BLaER1 (cell line): ENCODE measurements around the gene PPFIBP2.

Experiments used
- H3K27ac ChIP-seq: shearing (Covaris generic); formaldehyde crosslinking; 2 replicates; pipeline ENCODE4 v1.8.1; 2022
- H3K27me3 ChIP-seq: shearing (Covaris generic); formaldehyde crosslinking; 2 replicates; pipeline ENCODE4 v1.8.1; 2022
- H3K36me3 ChIP-seq: shearing (Covaris generic); formaldehyde crosslinking; 2 replicates; pipeline ENCODE4 v1.8.1; 2022
- H3K4me1 ChIP-seq: shearing (Covaris generic); formaldehyde crosslinking; 2 replicates; pipeline ENCODE4 v1.8.1; 2022
- H3K4me2 ChIP-seq: shearing (Covaris generic); formaldehyde crosslinking; 2 replicates; pipeline ENCODE4 v1.8.1; 2022
- H3K4me3 ChIP-seq: shearing (Covaris generic); formaldehyde crosslinking; 2 replicates; pipeline ENCODE4 v1.8.1; 2022
- H3K9ac ChIP-seq: shearing (Covaris generic); formaldehyde crosslinking; 2 replicates; pipeline ENCODE4 v1.8.1; 2022
- H3K9me3 ChIP-seq: shearing (Covaris generic); formaldehyde crosslinking; 2 replicates; pipeline ENCODE4 v1.8.1; 2022
- H4K20me1 ChIP-seq: shearing (Covaris generic); formaldehyde crosslinking; 2 replicates; pipeline ENCODE4 v1.8.1; 2022
- Cebpa-rat ChIP-seq: shearing (Covaris generic); IDR thresholded peaks from 2 replicates; pipeline ENCODE4 v1.8.1; 2022

The PPFIBP2 gene

DNA sequence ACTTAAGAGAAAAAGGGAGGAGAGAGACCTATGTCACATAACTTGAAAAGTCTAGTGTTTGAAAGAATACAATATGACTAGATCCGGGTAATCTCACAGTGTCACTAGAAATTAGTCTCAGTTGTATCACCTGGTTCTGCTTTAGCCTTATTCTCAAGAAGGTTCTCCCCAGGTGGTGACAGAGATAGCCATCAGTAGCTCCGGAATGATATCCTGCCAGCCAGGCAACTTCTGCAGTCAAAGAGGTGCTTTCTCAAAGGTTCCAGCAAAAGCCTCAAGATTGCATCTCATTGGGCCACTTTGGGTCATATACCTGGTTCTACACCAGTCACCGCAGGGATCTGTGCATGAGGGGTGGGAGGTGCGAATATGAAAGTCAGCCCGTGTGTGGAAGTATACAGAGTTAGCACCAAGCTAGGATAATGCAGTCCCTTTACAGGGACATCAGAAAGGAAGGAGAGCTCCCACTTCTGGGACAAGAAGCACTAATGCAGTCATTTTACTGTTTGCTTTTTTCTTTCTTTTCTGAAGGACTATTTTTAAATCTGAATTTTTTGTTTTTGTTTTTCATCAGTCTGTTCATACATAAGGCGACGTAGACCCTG lies 98.4 kb downstream of the PPFIBP2 start:
- Histone ChIP-seq H4K20me1 (0 out of 2 replicates have a peak, but pooled peaks cover 4% of the 10 kb centered on the region), H3K9me3 (no peaks in the 10 kb centered on the region), H3K4me3 (no peak overlapping the region), H3K36me3 (peaks cover 10% of the 10 kb centered on the region; the same call in 1 of the 2 replicates), H3K9ac (no peak overlapping the region), H3K27ac (no peak overlapping the region), H3K27me3 (no peaks in the 10 kb centered on the region), H3K4me1 (no peaks in the 10 kb centered on the region), H3K4me2 (no peak overlapping the region)
- no peak for TF ChIP-seq Cebpa-rat

DNA sequence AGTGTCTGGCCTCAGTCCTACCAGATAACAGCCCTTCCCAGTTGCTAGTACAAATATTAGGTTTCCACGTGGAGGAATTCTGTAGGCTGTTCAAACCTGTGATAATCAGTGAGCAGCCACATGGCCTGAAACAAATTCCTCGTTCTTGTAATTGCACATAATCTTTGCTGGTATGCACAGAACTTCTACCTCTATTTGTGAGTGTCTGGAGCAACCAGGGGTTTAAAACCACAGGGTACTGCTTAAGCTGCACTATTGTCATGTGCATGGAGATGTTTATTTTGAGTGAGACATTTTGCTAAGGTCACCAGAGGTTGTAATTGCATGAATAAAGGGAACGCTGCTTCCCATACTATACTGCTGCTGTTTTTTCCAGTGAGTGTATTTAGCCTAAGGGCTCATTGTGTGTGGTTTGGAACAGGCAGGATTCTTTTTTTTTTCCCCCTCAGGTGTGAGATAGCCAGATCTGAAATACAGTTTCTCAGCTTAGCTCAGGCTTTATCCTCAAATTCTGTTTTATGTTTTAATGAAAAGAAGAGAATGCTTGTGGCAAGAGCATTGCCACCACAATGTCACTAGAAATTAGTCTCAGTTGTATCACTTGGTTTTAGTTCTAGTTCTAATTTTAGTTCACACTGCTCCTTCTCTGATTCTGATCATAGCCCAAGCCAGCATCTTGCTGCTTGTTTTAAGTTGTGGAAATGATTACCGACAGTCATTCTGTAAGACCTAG lies 99.0 kb downstream of the PPFIBP2 start:
- Histone ChIP-seq H3K4me2 (no peak overlapping the region), H3K9ac (no peak overlapping the region), H3K27me3 (no peaks in the 10 kb centered on the region), H3K27ac (no peak overlapping the region), H3K36me3 (peaks cover 10% of the 10 kb centered on the region; the same call in 1 of the 2 replicates), H4K20me1 (peaks cover 5% of the 10 kb centered on the region; the same call in 1 of the 2 replicates), H3K4me3 (no peak overlapping the region), H3K9me3 (no peaks in the 10 kb centered on the region), H3K4me1 (no peaks in the 10 kb centered on the region)
- no peak for TF ChIP-seq Cebpa-rat

DNA sequence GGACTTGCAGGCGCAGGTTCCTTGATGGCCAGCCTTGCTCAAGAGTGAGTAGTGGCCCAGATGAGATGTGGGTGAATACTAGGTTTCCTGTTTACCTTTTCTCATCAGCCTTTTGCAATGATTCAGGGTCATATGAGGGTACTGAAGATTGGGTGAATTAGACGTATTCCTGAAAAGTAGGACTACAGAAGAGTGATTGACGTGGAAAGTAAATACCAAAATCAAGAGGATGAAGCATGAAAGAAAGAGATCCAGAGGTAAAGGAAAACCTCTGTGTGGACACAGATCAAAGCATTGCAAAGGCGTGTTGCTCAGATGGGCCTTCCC lies 99.6 kb downstream of the PPFIBP2 start:
- Histone ChIP-seq H3K9ac (no peak overlapping the region), H3K9me3 (no peaks in the 10 kb centered on the region), H4K20me1 (peaks cover 5% of the 10 kb centered on the region; the same call in 1 of the 2 replicates), H3K27me3 (no peaks in the 10 kb centered on the region), H3K27ac (no peak overlapping the region), H3K4me3 (no peak overlapping the region), H3K4me1 (no peaks in the 10 kb centered on the region), H3K4me2 (no peak overlapping the region), H3K36me3 (peaks cover 10% of the 10 kb centered on the region; the same call in 1 of the 2 replicates)
- TF ChIP-seq Cebpa-rat = no peak

DNA sequence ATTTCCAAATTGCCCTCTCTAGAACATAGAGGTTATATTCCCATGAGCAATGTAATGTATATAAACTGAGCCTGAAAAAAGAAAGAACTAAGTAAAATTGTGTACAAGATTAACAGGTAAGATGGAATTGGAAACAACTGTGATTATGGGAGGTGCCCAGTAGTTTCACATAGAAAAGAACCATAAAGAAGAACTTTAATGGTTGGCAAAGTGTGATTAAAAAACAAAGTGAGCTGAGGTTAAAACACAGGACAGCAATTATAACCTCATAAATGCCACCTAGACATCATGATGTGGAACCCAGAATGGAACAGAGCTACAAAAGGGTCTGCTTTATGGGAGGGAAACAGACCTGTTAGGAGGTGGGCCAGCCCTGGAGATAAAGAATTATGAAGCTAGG lies 100.9 kb downstream of the PPFIBP2 start:
- Histone ChIP-seq H3K4me1 (no peaks in the 10 kb centered on the region), H3K36me3 (peaks cover 10% of the 10 kb centered on the region; the same call in 1 of the 2 replicates), H3K27me3 (no peaks in the 10 kb centered on the region), H3K9me3 (no peaks in the 10 kb centered on the region), H3K4me2 (no peak overlapping the region), H3K9ac (no peak overlapping the region), H3K4me3 (no peak overlapping the region), H4K20me1 (peaks cover 5% of the 10 kb centered on the region; the same call in 1 of the 2 replicates), H3K27ac (no peak overlapping the region)
- TF ChIP-seq Cebpa-rat = no peak

DNA sequence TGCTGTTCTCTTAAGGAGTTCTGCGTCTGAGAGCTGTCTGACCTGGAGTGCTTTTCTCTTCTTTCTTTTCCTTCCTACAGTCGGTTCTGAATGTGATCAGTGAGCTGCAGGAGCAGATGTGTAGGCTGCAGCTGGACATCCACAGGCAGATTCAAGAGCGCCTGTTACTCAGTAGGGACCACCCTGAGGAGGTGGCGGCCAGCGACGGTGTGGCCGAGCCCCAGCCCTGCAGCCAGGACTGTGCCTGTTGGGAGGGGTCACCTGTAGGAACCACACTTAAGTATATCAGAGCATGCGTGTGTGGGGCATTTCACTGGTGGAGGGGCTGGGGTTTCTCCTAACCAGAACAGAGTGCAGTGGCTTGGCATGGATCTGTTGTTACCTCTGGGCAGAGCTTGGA lies 103.2 kb downstream of the PPFIBP2 start:
- H3K27ac ChIP-seq = no peak overlapping the region
- no peak for TF ChIP-seq Cebpa-rat
- no peaks in the 10 kb centered on the region for H3K9me3 ChIP-seq
- H3K9ac ChIP-seq = no peak overlapping the region
- peaks cover 8% of the 10 kb centered on the region; the same call in 1 of the 2 replicates for H3K4me1 ChIP-seq
- no peaks in the 10 kb centered on the region for H3K27me3 ChIP-seq
- no peak overlapping the region for H3K4me3 ChIP-seq
- H3K4me2 ChIP-seq = no peak overlapping the region
- peaks cover 5% of the 10 kb centered on the region; the same call in 1 of the 2 replicates for H4K20me1 ChIP-seq
- H3K36me3 ChIP-seq = no peaks in the 10 kb centered on the region

DNA sequence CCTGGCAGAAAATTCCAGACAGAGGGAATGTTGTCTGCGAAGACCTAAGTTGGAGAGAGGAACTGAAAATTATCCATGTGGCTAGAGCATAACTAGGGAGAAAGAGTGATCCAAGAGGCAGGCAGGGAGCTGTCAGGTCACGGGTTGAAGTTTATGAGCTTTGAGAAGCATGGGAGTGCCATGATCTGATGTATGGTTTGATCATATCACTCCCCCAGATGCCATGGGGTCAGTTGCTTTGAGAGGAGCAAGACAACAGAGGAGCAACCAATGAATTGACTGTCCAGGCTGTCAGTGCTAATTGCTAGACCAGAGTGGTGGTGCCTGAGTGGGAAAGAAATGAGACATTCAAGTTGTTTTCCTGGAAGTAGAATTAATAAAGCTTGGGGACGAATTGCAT lies 105.5 kb downstream of the PPFIBP2 start:
- Histone ChIP-seq H3K4me3 (no peak overlapping the region), H3K36me3 (peaks cover 9% of the 10 kb centered on the region; the same call in 1 of the 2 replicates), H3K4me2 (no peak overlapping the region), H3K27me3 (no peaks in the 10 kb centered on the region), H3K9me3 (no peaks in the 10 kb centered on the region), H3K9ac (no peak overlapping the region), H4K20me1 (peaks cover 5% of the 10 kb centered on the region; the same call in 1 of the 2 replicates), H3K27ac (no peak overlapping the region), H3K4me1 (peaks cover 8% of the 10 kb centered on the region; the same call in 1 of the 2 replicates)
- no peak for TF ChIP-seq Cebpa-rat

DNA sequence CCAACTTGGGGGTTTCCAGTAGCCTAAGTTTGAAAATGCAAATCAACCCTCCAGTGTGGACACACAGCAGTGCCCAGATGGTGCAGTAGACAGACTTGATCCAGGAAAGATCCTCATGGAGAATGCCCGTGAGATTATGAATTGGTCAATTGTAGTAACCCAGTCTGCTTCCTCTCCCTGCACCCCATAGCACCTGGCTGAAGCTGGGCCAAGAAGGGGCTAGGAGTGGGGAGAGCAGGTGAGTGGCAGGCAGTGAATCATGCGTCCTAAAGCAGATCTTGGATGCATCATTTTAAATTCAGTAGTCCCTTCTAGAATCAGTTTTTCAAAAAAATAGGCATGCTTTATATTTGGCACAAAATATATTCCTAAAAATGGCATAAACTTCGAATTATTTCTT lies 107.3 kb downstream of the PPFIBP2 start:
- no peak for TF ChIP-seq Cebpa-rat
- Histone ChIP-seq H3K27ac (no peak overlapping the region), H3K4me2 (no peak overlapping the region), H3K9me3 (no peaks in the 10 kb centered on the region), H3K36me3 (peaks cover 9% of the 10 kb centered on the region; the same call in 1 of the 2 replicates), H3K4me1 (peaks cover 8% of the 10 kb centered on the region; the same call in 1 of the 2 replicates), H3K4me3 (no peak overlapping the region), H3K27me3 (no peaks in the 10 kb centered on the region), H4K20me1 (peaks cover 5% of the 10 kb centered on the region; the same call in 1 of the 2 replicates), H3K9ac (no peak overlapping the region)

DNA sequence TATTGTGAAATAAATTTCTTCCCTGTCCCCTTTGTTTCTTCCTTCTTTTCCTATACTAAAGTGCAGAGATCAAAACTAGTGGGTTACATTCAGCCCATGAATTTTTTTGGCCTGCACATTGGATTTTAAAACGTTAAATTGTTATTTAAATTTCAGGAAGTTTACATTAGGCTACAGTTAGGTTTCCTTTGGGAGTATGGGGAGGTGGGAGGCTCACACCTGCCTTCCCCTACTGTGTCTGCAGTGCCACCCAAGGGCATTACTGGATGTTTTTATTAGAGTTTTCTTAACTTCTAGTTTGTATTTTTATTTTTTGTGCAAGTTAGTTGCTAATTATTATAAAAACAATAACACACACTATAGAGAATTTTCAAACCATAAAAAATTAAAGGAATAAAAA lies 107.8 kb downstream of the PPFIBP2 start:
- TF ChIP-seq Cebpa-rat = no peak
- H3K36me3 ChIP-seq = peaks cover 9% of the 10 kb centered on the region; the same call in 1 of the 2 replicates
- H4K20me1 ChIP-seq = peaks cover 5% of the 10 kb centered on the region; the same call in 1 of the 2 replicates
- H3K9ac ChIP-seq = no peak overlapping the region
- no peak overlapping the region for H3K27ac ChIP-seq
- H3K27me3 ChIP-seq = no peaks in the 10 kb centered on the region
- no peaks in the 10 kb centered on the region for H3K9me3 ChIP-seq
- H3K4me3 ChIP-seq = no peak overlapping the region
- H3K4me2 ChIP-seq = no peak overlapping the region
- H3K4me1 ChIP-seq = peaks cover 8% of the 10 kb centered on the region; the same call in 1 of the 2 replicates

DNA sequence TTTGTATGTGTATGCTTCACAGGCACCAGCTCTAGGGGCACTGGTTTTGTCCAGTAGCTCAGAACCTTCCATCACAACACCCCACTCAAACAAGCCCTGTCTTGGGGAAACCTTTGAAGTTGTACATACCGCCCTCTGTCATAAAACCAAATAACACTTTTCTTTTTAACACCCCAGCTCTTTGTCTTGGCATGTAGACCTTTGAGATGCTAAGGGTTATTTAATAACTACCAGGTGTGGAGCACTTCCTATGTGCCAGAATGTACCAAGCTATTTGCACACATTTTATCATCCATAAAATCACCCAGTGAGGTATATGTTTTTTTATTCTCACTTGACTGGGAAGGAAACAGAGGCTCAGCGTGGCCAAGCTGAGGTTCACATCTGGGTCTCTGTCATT lies 108.9 kb downstream of the PPFIBP2 start:
- Histone ChIP-seq H3K4me1 (peaks cover 8% of the 10 kb centered on the region; the same call in 1 of the 2 replicates), H3K27me3 (no peaks in the 10 kb centered on the region), H3K9ac (no peak overlapping the region), H3K4me2 (no peak overlapping the region), H4K20me1 (no peaks in the 10 kb centered on the region; the same call in 1 of the 2 replicates), H3K9me3 (no peaks in the 10 kb centered on the region), H3K4me3 (no peak overlapping the region), H3K36me3 (peaks cover 9% of the 10 kb centered on the region; the same call in 1 of the 2 replicates), H3K27ac (no peak overlapping the region)
- no peak for TF ChIP-seq Cebpa-rat

DNA sequence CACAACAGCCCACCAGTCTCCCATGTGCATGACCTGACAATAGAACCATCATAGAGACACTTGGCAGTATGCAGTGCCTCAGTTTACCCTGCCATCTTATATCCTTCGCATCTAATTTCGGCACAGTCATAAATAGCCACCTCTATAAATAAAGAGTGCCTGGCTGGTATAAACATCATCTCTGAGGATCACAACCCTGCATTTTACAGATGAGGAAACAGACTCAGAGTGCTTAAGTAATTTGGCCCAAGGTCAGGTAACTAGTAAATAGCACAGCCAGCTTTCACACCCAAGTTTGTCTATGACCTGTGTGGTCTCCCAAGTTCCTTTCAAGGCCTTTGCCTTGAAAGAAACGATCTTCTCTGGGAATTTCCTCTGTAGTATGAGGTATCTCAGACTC lies 114.9 kb downstream of the PPFIBP2 start:
- Histone ChIP-seq H3K27ac (no peak overlapping the region), H3K9me3 (no peaks in the 10 kb centered on the region), H3K4me1 (no peaks in the 10 kb centered on the region), H3K4me2 (no peak overlapping the region), H3K36me3 (peaks cover 39% of the 10 kb centered on the region), H4K20me1 (no peaks in the 10 kb centered on the region), H3K4me3 (no peak overlapping the region), H3K27me3 (no peaks in the 10 kb centered on the region), H3K9ac (no peak overlapping the region)
- no peak for TF ChIP-seq Cebpa-rat
